Measurements from ENCODE around the gene BEAN1. TPM values are rescaled to one million over a fixed set of nuclear protein-coding genes. Genes with fewer than 3 reads are reported as not detected.

BEAN1 gene
- total RNA-seq, 1 experiment from 2014 or later, result not detected

- DNase-seq (ENCODE audit: low read depth, low spot score) (no peak), ATAC-seq (peak; percentile 42; the same call in 1 of the 2 replicates)
- TF ChIP-seq SIN3A (IDR thresholded peaks at IDR 0.05; ENCODE audit: borderline replicate concordance, insufficient read depth, low read depth, low read length), result no peak
- TF ChIP-seq CTCF (IDR thresholded peaks at IDR 0.05), result no peak
- no peak for TF ChIP-seq POLR2AphosphoS5 (IDR thresholded peaks at IDR 0.05; ENCODE audit: low read depth, low read length)
- TF ChIP-seq TCF7L2 (IDR thresholded peaks at IDR 0.05; ENCODE audit: low read depth, low read length), result no peak
- TF ChIP-seq, protein P1, sequence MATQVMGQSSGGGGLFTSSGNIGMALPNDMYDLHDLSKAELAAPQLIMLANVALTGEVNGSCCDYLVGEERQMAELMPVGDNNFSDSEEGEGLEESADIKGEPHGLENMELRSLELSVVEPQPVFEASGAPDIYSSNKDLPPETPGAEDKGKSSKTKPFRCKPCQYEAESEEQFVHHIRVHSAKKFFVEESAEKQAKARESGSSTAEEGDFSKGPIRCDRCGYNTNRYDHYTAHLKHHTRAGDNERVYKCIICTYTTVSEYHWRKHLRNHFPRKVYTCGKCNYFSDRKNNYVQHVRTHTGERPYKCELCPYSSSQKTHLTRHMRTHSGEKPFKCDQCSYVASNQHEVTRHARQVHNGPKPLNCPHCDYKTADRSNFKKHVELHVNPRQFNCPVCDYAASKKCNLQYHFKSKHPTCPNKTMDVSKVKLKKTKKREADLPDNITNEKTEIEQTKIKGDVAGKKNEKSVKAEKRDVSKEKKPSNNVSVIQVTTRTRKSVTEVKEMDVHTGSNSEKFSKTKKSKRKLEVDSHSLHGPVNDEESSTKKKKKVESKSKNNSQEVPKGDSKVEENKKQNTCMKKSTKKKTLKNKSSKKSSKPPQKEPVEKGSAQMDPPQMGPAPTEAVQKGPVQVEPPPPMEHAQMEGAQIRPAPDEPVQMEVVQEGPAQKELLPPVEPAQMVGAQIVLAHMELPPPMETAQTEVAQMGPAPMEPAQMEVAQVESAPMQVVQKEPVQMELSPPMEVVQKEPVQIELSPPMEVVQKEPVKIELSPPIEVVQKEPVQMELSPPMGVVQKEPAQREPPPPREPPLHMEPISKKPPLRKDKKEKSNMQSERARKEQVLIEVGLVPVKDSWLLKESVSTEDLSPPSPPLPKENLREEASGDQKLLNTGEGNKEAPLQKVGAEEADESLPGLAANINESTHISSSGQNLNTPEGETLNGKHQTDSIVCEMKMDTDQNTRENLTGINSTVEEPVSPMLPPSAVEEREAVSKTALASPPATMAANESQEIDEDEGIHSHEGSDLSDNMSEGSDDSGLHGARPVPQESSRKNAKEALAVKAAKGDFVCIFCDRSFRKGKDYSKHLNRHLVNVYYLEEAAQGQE (IDR thresholded peaks at IDR 0.05; ENCODE audit: insufficient read depth in 1 of 2, low read depth in 2 of 2, low read length in 1 of 2), result no peak
- Histone ChIP-seq H3K4me3 (ENCODE audit: low read depth in 2 of 2, low read length in 2 of 2) (no peak overlapping the region), H3K27me3 (ENCODE audit: control insufficient read depth, insufficient read depth, low read length) (peaks cover 4% of the 10 kb centered on the region), H3K36me3 (ENCODE audit: control insufficient read depth, insufficient read depth, low read length) (no peaks in the 10 kb centered on the region), H3K4me1 (ENCODE audit: control insufficient read depth, insufficient read depth, low read length) (no peaks in the 10 kb centered on the region), H3K27ac (ENCODE audit: low read length) (no peak overlapping the region), H3K9me3 (ENCODE audit: control insufficient read depth, insufficient read depth, low read depth, low read length) (no peaks in the 10 kb centered on the region)
- POLR2A ChIA-PET, result no interaction called here
- CTCF ChIA-PET, result no interaction called here
- intact Hi-C loops (cut with micrococcal nuclease; ENCODE audit: unreplicated experiment), result no loop called here
- in situ Hi-C loops (cut with HindIII; ENCODE audit: low pct_unique_long_range_greater_than_20kb, low sequenced_read_pairs), result no loop called here
- no TSS peak for BruUV-seq (replicated peaks)
These were observed 31.8 kb downstream of the BEAN1 start for GRCh38 chr16:66458853-66459252.

GRCh38 chr16:66459878-66460277 lies 32.8 kb downstream of the BEAN1 start:
- Histone ChIP-seq H3K4me3 (ENCODE audit: low read depth in 2 of 2, low read length in 2 of 2) (no peak overlapping the region), H3K36me3 (ENCODE audit: control insufficient read depth, insufficient read depth, low read length) (no peaks in the 10 kb centered on the region), H3K27me3 (ENCODE audit: control insufficient read depth, insufficient read depth, low read length) (peaks cover 5% of the 10 kb centered on the region), H3K27ac (ENCODE audit: low read length) (no peak overlapping the region), H3K4me1 (ENCODE audit: control insufficient read depth, insufficient read depth, low read length) (no peaks in the 10 kb centered on the region), H3K9me3 (ENCODE audit: control insufficient read depth, insufficient read depth, low read depth, low read length) (no peaks in the 10 kb centered on the region)
- CTCF ChIA-PET, result no interaction called here
- TF ChIP-seq, protein P1 (IDR thresholded peaks at IDR 0.05; ENCODE audit: insufficient read depth in 1 of 2, low read depth in 2 of 2, low read length in 1 of 2), result no peak
- TF ChIP-seq CTCF (IDR thresholded peaks at IDR 0.05), result no peak
- TF ChIP-seq SIN3A (IDR thresholded peaks at IDR 0.05; ENCODE audit: borderline replicate concordance, insufficient read depth, low read depth, low read length), result no peak
- no peak for TF ChIP-seq POLR2AphosphoS5 (IDR thresholded peaks at IDR 0.05; ENCODE audit: low read depth, low read length)
- TF ChIP-seq TCF7L2 (IDR thresholded peaks at IDR 0.05; ENCODE audit: low read depth, low read length), result no peak
- intact Hi-C loops (cut with micrococcal nuclease; ENCODE audit: unreplicated experiment), result no loop called here
- DNase-seq (ENCODE audit: low read depth, low spot score) (no peak), ATAC-seq (no peak)
- BruUV-seq (replicated peaks), result no TSS peak
- in situ Hi-C loops (cut with HindIII; ENCODE audit: low pct_unique_long_range_greater_than_20kb, low sequenced_read_pairs), result no loop called here
- POLR2A ChIA-PET, result no interaction called here

All from Panc1 (cell line).